Ectodermal cell (in vitro differentiated cells): ENCODE data around the gene UNKL.

Source experiments
- H3K27ac ChIP-seq: 2 replicates; pipeline ENCODE4 v1.7.0; 2013; ENCODE audit warnings: mild to moderate bottlenecking, low read depth, low read length; ENCODE audit not compliant: insufficient read depth, poor library complexity, severe bottlenecking
- H3K27me3 ChIP-seq: 2 replicates; pipeline ENCODE4 v1.7.0; 2013; ENCODE audit warnings: mild to moderate bottlenecking, low read length; ENCODE audit not compliant: insufficient read depth, control insufficient read depth, poor library complexity, severe bottlenecking
- H3K36me3 ChIP-seq: one replicate; pipeline ENCODE4 v1.7.0; 2013; ENCODE audit warnings: low read length; ENCODE audit not compliant: control insufficient read depth, insufficient read depth
- H3K4me1 ChIP-seq: one replicate; pipeline ENCODE4 v1.7.0; 2013; ENCODE audit warnings: low read length; ENCODE audit not compliant: control insufficient read depth, insufficient read depth
- H3K4me3 ChIP-seq: 2 replicates; pipeline ENCODE4 v1.7.0; 2013; ENCODE audit warnings: low read depth, low read length, control low read depth; ENCODE audit not compliant: insufficient read depth
- H3K9me3 ChIP-seq: 2 replicates; pipeline ENCODE4 v1.7.0; 2013; ENCODE audit warnings: mild to moderate bottlenecking, low read length, moderate library complexity; ENCODE audit not compliant: control insufficient read depth
- WGBS, 2 experiments: methylation state at CpG; one replicate each; pipeline ENCODE4 v1.1.7; 2013; ENCODE audit warnings: missing lambda C conversion rate in 2 of 2; 5-methylcytosine and 5-hydroxymethylcytosine counted together

The UNKL gene

GRCh38 chr16:1431497-1432270 lies 17.2 kb upstream of the UNKL start:
- H3K27ac ChIP-seq: no peak overlapping the region
- 91% methylated on average over 20 of the region's 20 CpGs for WGBS, 2 experiments
- H3K4me1 ChIP-seq: peaks cover 16% of the 10 kb centered on the region
- H3K9me3 ChIP-seq: no peaks in the 10 kb centered on the region
- H3K27me3 ChIP-seq: no peaks in the 10 kb centered on the region
- no peak overlapping the region for H3K4me3 ChIP-seq
- no peaks in the 10 kb centered on the region for H3K36me3 ChIP-seq

GRCh38 chr16:1430759-1431496 lies 16.4 kb upstream of the UNKL start, which contains the start of gene PERCC1:
Gene PERCC1 (plus strand): TSS chr16:1431078. CDS start chr16:1432594, 1,516 bp downstream.
- Histone ChIP-seq H3K4me3 (no peak within 1 kb of the TSS), H3K9me3 (no peaks in the 10 kb centered on the region), H3K36me3 (no peaks in the 10 kb centered on the region), H3K4me1 (peaks cover 16% of the 10 kb centered on the region), H3K27ac (peak within 1 kb of the TSS; percentile 44), H3K27me3 (no peaks in the 10 kb centered on the region)
- WGBS, 2 experiments: 90 to 93% methylated on average over 35 of the region's 35 CpGs

- Histone ChIP-seq H3K4me3 (no peak overlapping the region), H3K36me3 (no peaks in the 10 kb centered on the region), H3K27me3 (no peaks in the 10 kb centered on the region), H3K27ac (no peak overlapping the region), H3K4me1 (peaks cover 16% of the 10 kb centered on the region), H3K9me3 (no peaks in the 10 kb centered on the region)
- 87 to 88% methylated on average over 14 of the region's 14 CpGs for WGBS, 2 experiments
Observed at GRCh38 chr16:1430214-1430758, 15.8 kb upstream of the UNKL start.

GRCh38 chr16:1429631-1430030 lies 15.1 kb upstream of the UNKL start:
- Histone ChIP-seq H3K4me1 (peaks cover 16% of the 10 kb centered on the region), H3K4me3 (no peak overlapping the region), H3K36me3 (no peaks in the 10 kb centered on the region), H3K27me3 (no peaks in the 10 kb centered on the region), H3K9me3 (no peaks in the 10 kb centered on the region), H3K27ac (no peak overlapping the region)
- WGBS, 2 experiments: 95 to 96% methylated on average over 13 of the region's 13 CpGs

GRCh38 chr16:1429012-1429411 lies 14.5 kb upstream of the UNKL start:
- Histone ChIP-seq H3K9me3 (no peaks in the 10 kb centered on the region), H3K4me3 (no peak overlapping the region), H3K4me1 (peaks cover 16% of the 10 kb centered on the region), H3K36me3 (no peaks in the 10 kb centered on the region), H3K27me3 (no peaks in the 10 kb centered on the region), H3K27ac (no peak overlapping the region)
- 93% methylated on average over 11 of the region's 11 CpGs for WGBS, 2 experiments

- Histone ChIP-seq H3K4me3 (no peak overlapping the region), H3K27ac (no peak overlapping the region), H3K27me3 (no peaks in the 10 kb centered on the region), H3K4me1 (peaks cover 16% of the 10 kb centered on the region), H3K9me3 (no peaks in the 10 kb centered on the region), H3K36me3 (no peaks in the 10 kb centered on the region)
- WGBS, 2 experiments: 75 to 76% methylated on average over 21 of the region's 21 CpGs
Observed at GRCh38 chr16:1428511-1428910, 14.0 kb upstream of the UNKL start.

- Histone ChIP-seq H3K27me3 (no peaks in the 10 kb centered on the region), H3K36me3 (no peaks in the 10 kb centered on the region), H3K4me1 (peaks cover 16% of the 10 kb centered on the region), H3K9me3 (no peaks in the 10 kb centered on the region), H3K4me3 (no peak overlapping the region), H3K27ac (no peak overlapping the region)
- WGBS, 2 experiments: 93 to 94% methylated on average over 53 of the region's 53 CpGs
Observed at GRCh38 chr16:1427473-1428461, 13.3 kb upstream of the UNKL start.

GRCh38 chr16:1426734-1427471 lies 12.4 kb upstream of the UNKL start:
- Histone ChIP-seq H3K36me3 (no peaks in the 10 kb centered on the region), H3K27ac (no peak overlapping the region), H3K27me3 (no peaks in the 10 kb centered on the region), H3K4me1 (peaks cover 16% of the 10 kb centered on the region), H3K4me3 (no peak overlapping the region), H3K9me3 (no peaks in the 10 kb centered on the region)
- whole genome bisulfite sequencing, 2 experiments: 84 to 86% methylated on average over 42 of the region's 42 CpGs

- Histone ChIP-seq H3K4me1 (peaks cover 11% of the 10 kb centered on the region), H3K27me3 (no peaks in the 10 kb centered on the region), H3K36me3 (no peaks in the 10 kb centered on the region), H3K4me3 (no peak overlapping the region), H3K9me3 (no peaks in the 10 kb centered on the region), H3K27ac (no peak overlapping the region)
- 91 to 95% methylated on average over 16 of the region's 16 CpGs for WGBS, 2 experiments
Observed at GRCh38 chr16:1425616-1426370, 11.3 kb upstream of the UNKL start.
